HG03139 (cell line): ENCODE data around the gene FBXO10.

ENCODE experiments used
- ATAC-seq: cut with Tn5 transposase; IDR thresholded peaks from one replicate; pipeline ENCODE4 v1.9.1; 2021; ENCODE audit not compliant: unreplicated experiment

Gene FBXO10

GRCh38 chr9:37551468-37551867 is 24.7 kb downstream of the FBXO10 start:
- no peak for ATAC-seq

GRCh38 chr9:37550781-37551180 is 25.4 kb downstream of the FBXO10 start:
- ATAC-seq, result no peak

- ATAC-seq, result no peak
These were observed 26.7 kb downstream of the FBXO10 start for GRCh38 chr9:37549527-37549926.

GRCh38 chr9:37547328-37547878 is 28.8 kb downstream of the FBXO10 start:
- ATAC-seq, result no peak

DNA sequence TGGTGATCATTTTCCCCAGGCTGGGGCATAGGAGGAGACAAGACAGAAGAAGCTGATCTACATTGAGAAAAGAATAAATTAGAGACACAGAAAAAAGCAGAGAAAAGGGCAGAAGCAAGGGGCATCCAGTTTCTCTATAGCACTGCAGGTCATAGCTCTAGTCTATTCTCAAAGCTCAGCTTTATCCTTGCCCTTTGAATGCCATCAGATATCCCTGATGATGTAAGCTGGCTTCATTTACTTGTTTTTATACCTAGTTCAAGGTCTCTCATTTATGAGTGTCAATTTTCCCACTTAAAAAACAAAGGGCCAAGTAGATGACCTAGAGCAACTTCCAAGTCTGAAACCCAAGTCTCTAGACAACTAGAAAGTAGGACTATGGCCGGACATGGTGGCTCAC is 32.7 kb downstream of the FBXO10 start:
- no peak for ATAC-seq

- ATAC-seq, result no peak
These were observed 33.3 kb downstream of the FBXO10 start for GRCh38 chr9:37542895-37543294.

DNA sequence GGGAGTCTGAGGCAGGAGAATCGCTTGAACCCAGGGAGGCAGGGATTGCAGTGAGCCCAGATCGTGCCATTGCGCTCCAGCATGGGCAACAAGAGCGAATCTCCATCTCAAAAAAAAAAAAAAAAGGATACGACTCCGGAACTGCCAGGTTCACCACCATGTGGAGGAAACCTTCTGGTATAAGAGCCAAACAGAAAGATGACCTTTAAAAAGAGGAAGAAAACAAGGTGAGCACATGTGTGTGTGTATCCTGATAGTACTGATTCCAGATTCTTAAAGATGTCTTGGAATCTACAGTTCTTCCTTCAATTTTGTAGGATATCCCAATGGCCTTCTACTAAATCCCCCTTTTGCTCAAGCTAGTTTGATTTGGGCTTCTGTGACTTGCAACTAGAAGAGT is 33.7 kb downstream of the FBXO10 start:
- ATAC-seq, result no peak

DNA sequence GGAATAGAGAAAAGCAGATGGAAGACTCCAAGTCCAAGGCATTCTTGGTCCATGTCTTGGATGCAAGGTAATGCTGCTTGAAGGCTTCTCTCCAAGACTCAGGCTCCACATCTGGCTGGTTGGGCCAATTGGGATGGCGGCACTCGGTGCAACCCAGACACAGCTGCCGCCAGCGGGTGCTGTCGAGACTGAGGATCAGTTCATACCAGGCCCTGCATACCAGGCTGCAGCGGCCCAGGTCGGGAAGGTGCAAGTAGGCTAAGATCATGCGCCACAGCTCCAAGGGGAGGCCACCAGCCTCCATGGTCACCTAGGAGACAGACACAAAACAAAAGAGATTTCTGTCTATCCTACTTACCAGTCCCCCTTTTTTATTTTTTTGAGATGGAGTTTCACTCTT is 34.7 kb downstream of the FBXO10 start:
- no peak for ATAC-seq

DNA sequence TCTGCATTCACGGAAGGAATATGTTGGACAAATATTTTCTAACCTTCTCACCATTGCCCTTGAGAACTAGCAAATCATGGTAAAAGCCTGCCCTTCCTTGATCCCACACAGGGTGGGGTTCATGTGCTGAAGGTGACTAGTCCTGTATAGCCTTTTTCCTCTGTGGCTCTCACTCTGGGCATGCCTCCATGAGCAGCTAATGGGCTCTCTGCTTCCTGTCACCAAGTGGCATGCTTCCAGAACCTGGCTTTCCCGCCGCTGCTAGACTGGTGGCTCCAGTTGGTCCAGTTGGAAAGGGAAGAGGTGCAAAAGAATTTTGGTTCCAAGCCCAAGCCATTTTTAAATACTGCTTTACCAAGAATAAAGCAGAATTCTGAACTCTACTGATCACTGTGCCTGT is 35.5 kb downstream of the FBXO10 start:
- ATAC-seq, result no peak

DNA sequence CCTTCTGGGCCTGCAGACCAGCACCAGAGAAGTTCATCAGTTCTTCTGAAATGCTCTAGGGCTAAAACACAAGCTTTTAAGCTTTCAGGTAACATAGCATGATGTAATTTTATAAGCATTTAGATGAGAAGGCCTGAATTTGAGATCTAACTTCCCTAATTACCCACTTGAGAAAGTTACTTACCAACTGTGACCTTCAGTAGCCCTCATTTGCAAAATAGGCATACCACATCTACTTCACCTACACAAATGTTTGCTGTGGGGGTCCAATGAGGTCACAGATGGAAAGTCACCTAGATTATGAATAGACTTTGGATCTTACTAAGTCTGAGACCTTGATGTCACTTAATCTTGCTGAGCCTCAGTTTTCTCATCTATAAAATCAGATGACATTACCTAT is 36.5 kb downstream of the FBXO10 start:
- no peak for ATAC-seq

DNA sequence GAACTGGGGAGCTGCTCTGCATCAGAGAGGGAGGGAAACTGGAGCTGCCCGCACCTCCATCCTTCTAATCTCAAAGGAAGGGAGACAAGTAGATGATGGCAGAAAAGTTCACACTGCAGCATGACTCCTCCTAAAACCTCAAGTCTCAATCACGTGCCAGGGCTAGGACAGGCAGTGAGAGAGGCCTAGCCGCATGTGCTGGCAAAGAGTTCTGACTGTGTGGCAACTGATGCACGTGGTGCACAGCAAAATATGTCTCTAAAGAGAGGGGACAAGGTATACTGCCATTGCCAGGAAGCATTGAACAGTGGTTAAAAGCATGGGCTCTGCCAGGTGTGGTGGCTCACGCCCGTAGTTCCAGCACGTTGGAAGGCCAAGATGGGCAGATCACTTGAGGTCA is 38.1 kb downstream of the FBXO10 start:
- ATAC-seq, result no peak

- no peak for ATAC-seq
These were observed 41.3 kb downstream of the FBXO10 start for GRCh38 chr9:37534901-37535300.

- no peak for ATAC-seq
These were observed 41.8 kb downstream of the FBXO10 start for GRCh38 chr9:37534412-37534811.

GRCh38 chr9:37531699-37532098 is 44.5 kb downstream of the FBXO10 start:
- ATAC-seq, result no peak

- no peak for ATAC-seq
These were observed 47.3 kb downstream of the FBXO10 start for GRCh38 chr9:37528652-37529471.

GRCh38 chr9:37523916-37524315 is 52.3 kb downstream of the FBXO10 start:
- no peak for ATAC-seq

DNA sequence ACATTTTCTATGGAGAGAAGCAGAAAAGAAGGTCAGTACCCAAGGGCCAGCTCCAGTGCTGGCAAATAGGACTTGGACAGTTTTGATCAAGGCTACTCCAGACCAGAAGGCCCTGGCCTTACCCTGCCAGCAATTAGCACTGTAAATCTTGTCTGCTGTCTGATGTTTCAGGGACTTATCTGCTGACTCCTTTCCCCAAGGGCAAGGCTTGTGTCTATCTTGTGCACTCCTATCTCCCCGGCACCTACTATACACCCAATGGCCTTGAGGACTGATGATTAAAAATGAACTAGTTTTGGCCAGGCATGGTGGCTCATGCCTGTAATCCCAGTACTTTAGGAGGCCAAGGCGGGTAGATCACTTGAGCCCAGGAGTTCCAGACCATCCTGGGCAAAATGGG is 53.2 kb downstream of the FBXO10 start:
- ATAC-seq, result no peak

DNA sequence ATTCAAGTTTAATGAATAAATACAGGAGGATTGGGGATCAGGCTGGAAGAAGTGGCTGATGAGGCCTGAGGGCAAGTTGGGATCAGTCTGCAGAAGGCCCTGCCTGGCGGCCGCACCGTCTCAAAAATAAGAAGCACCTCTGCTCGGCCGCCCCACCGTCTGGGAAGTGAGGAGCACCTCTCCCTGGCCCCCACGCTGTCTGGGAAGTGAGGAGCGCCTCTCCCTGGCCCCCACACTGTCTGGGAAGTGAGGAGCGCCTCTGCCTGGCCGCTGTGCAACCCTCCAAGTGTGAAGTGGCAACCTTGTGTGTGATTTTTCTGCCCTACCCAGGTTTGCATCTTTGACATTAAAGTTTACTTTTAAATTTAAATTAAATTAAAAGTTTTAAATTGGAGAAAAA is 55.1 kb downstream of the FBXO10 start:
- ATAC-seq, result no peak

DNA sequence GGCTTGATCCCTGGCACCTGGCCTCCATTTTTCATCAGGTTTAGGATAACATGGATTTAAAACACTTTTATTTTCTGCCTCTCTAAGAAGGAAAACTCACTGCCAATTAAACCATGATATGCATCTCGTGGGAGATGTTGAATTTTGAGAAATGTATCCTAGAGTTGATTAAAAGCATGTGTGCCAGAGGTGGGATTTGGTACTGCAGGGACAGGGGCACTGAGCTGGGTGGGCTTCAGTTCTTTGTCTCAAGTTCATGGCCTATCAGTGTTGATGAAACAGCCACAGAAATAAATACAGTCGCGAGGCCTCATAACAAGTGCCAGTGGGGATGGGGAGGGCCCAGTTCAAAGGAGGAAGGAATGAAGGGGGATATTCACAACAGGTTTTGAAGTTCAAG is 55.5 kb downstream of the FBXO10 start:
- ATAC-seq, result no peak

DNA sequence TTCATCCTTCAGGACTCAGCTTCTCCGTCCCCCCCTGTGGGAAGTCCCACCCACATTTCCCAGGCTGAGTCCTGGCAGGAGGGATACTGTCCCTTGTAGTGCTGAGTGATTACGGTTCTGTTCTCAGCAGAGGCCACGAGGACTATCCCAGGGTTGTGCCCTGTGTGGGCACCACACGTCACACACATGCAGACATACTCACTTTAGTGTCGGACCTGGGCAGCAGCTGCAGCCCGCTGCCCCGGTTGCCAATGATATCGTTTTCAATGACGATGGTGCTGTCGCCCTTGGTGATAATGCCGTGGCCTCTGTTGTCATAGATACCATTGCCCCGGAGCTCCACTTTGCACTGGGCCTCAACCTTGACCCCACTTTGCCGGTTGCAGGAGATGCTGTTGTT is 58.3 kb downstream of the FBXO10 start:
- ATAC-seq, result no peak

- ATAC-seq, result no peak
These were observed 60.4 kb downstream of the FBXO10 start for GRCh38 chr9:37515620-37516258.

DNA sequence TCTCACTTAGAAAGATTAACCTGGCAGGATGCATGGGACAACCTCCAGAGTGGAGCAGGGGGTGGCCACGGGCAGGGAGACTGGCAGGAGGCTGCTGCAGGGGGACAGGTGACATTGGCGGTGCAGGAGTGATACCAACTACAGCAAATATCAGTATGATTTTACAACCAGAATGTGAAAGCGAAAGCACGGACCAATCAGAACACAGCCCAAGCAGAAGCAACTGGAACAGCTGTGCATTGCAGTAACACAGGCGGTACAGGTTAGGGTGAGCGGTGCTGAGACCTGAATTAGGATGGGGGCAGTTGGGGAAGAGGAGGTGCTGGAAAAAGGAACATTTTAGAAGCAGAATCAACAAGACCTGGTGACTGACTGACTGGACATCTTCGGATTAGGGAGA is 61.2 kb downstream of the FBXO10 start:
- no peak for ATAC-seq
